Naive thymus-derived CD4-positive, alpha-beta T cell (primary cell): ENCODE results near the gene DMXL1. TPM values are rescaled to one million over a fixed set of nuclear protein-coding genes. Genes with fewer than 3 reads are reported as not detected.

Experiments used
- ATAC-seq: fragments of 150-1000 bp; cut with Tn5 transposase; 2 replicates; pipeline ENCODE4 v1.10.0; 2021; ENCODE audit warnings: mild to moderate bottlenecking, moderate library complexity
- CTCF ChIA-PET: fragments of 350-600 bp; sonication (Branson Sonifier 250); formaldehyde crosslinking; loops from one replicate; lab custom pipeline; 2021; ENCODE audit warnings: antibody characterized with exemption; lab: Charles Lee
- POLR2A ChIA-PET: fragments of 350-600 bp; sonication (Branson Sonifier 250); formaldehyde crosslinking; loops from one replicate; lab custom pipeline; 2021; ENCODE audit warnings: antibody characterized with exemption, inconsistent platforms; lab: Charles Lee
- DNase-seq, 9 donors: peaks; one replicate each; pipeline versions ENCODE4 v3.0.0 to v3.0.0-alpha.2; 2020 to 2022; ENCODE audit warnings: mixed read lengths in 1 of 9
- H3K27ac ChIP-seq: one replicate; pipeline ENCODE4 v1.7.0; 2013; ENCODE audit warnings: mild to moderate bottlenecking, low read depth, low read length, moderate library complexity
- H3K27me3 ChIP-seq, 2 donors: one replicate each; pipeline ENCODE4 v1.7.0; 2013; ENCODE audit warnings: low read length in 2 of 2, mild to moderate bottlenecking in 2 of 2, moderate library complexity in 2 of 2; ENCODE audit not compliant: control insufficient read depth in 2 of 2, insufficient read depth in 2 of 2
- H3K36me3 ChIP-seq, 3 experiments: 1 replicate in 2 of 3; 2 replicates in 1 of 3; pipeline ENCODE4 v1.7.0; 2013; ENCODE audit warnings: low read length in 3 of 3, mild to moderate bottlenecking in 3 of 3, moderate library complexity in 1 of 3; ENCODE audit not compliant: insufficient read depth in 3 of 3, control insufficient read depth in 2 of 3
- H3K4me1 ChIP-seq, 2 donors: one replicate each; pipeline ENCODE4 v1.7.0; 2013; ENCODE audit warnings: low read length in 2 of 2, mild to moderate bottlenecking in 2 of 2, moderate library complexity in 1 of 2; ENCODE audit not compliant: control insufficient read depth in 2 of 2, insufficient read depth in 2 of 2
- H3K4me3 ChIP-seq: 2 replicates; pipeline ENCODE4 v1.7.0; 2013; ENCODE audit warnings: mild to moderate bottlenecking, low read length
- H3K9me3 ChIP-seq, 3 experiments: 1 replicate in 2 of 3; 2 replicates in 1 of 3; pipeline ENCODE4 v1.7.0; 2013; ENCODE audit warnings: low read length in 3 of 3; ENCODE audit not compliant: control insufficient read depth in 2 of 3
- H3K27ac Mint-ChIP-seq, 9 donors: one replicate each; pipeline ENCODE4 v1.8.0; 2020 to 2022; ENCODE audit warnings: mixed read lengths in 9 of 9, mild to moderate bottlenecking in 8 of 9, moderate library complexity in 5 of 9, inconsistent platforms in 2 of 9
- H3K27me3 Mint-ChIP-seq, 5 donors: one replicate each; pipeline ENCODE4 v1.8.0; 2021 to 2022; ENCODE audit warnings: mixed read lengths in 5 of 5, mild to moderate bottlenecking in 1 of 5
- H3K36me3 Mint-ChIP-seq, 5 donors: one replicate each; pipeline ENCODE4 v1.8.0; 2020 to 2022; ENCODE audit warnings: mixed read lengths in 5 of 5, mild to moderate bottlenecking in 3 of 5, inconsistent platforms in 1 of 5
- H3K4me1 Mint-ChIP-seq, 7 donors: one replicate each; pipeline ENCODE4 v1.8.0; 2020 to 2022; ENCODE audit warnings: mixed read lengths in 7 of 7, mild to moderate bottlenecking in 3 of 7, inconsistent platforms in 1 of 7
- H3K4me3 Mint-ChIP-seq, 10 donors: one replicate each; pipeline ENCODE4 v1.8.0; 2020 to 2022; ENCODE audit warnings: mild to moderate bottlenecking in 10 of 10, mixed read lengths in 10 of 10, moderate library complexity in 6 of 10, inconsistent platforms in 2 of 10
- H3K9me3 Mint-ChIP-seq, 11 donors: one replicate each; pipeline ENCODE4 v1.8.0; 2020 to 2022; ENCODE audit warnings: mixed read lengths in 11 of 11, mild to moderate bottlenecking in 4 of 11, inconsistent platforms in 1 of 11, moderate library complexity in 1 of 11
- intact Hi-C, 2 donors: fragments of 100-400 bp; cut with micrococcal nuclease; formaldehyde crosslinking; loops; one replicate each; pipeline ENCODE4 v1.15.1; 2023
- polyA plus RNA-seq, 2 donors: library from polyadenylated mRNA; unstranded; fragments of 300-500 nt; fragmentation: Illumina TruSeq; gene quantifications; one replicate each; pipeline ENCODE4 v1.2.3, GENCODE V29; 2021
- total RNA-seq, 6 experiments: library from RNA in 5 of 6; stranded (reverse) in 5 of 6; gene quantifications; 1 replicate in 5 of 6; 2 replicates in 1 of 6; pipeline ENCODE4 v1.2.3 and lab custom pipeline; 2021 to 2026

DMXL1 gene
- total and polyA plus RNA-seq, 7 experiments from 2014 or later = 16.5 to 40.8 (median 32.0) TPM

DNA sequence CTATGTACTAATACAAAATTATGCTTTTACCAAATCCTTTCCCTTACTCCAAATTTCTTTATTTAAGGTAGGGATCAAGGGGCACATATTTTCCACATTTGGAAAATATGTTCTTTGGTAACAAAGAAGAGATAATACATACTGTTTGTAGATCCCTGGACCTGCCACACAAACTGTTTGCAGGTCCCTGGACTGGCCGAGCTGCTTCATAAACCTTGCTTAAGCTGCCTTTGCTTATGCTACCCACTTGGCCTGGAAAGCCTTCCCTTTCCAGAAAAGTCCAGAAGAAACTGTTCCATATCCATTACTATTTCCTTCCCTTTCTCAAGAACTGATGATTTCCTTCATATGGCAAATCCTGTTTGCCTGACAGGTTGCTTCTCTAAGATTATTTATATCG, 22.6 kb upstream of the DMXL1 start:
- no peak overlapping the region for H3K4me3 Mint-ChIP-seq
- CTCF ChIA-PET = interaction anchor here (0.7 to 0.8 kb wide), 2 partner anchors 37 to 387 kb away, joined by 3 read pairs; no protein-coding TSS in a partner anchor
- Histone ChIP-seq H3K27me3 (no peaks in the 10 kb centered on the region), H3K27ac (no peak overlapping the region), H3K4me3 (no peak overlapping the region), H3K36me3 (no peaks in the 10 kb centered on the region), H3K9me3 (no peaks in the 10 kb centered on the region), H3K4me1 (no peaks in the 10 kb centered on the region)
- no peak for DNase-seq
- H3K9me3 Mint-ChIP-seq = no peaks in the 10 kb centered on the region
- H3K36me3 Mint-ChIP-seq = no peaks in the 10 kb centered on the region
- POLR2A ChIA-PET = interaction anchor here (0.7 kb wide), 1 partner anchor 286 kb away, joined by 5 read pairs; no protein-coding TSS in a partner anchor
- intact Hi-C loops = no loop called here
- ATAC-seq = no peak
- H3K27me3 Mint-ChIP-seq = peaks cover 0 to 10% (median 0%) of the 10 kb centered on the region in 5 donors
- no peak overlapping the region for H3K27ac Mint-ChIP-seq
- no peaks in the 10 kb centered on the region for H3K4me1 Mint-ChIP-seq

GRCh38 chr5:119049824-119050449, 20.9 kb upstream of the DMXL1 start:
- H3K4me3 ChIP-seq = no peak overlapping the region
- Mint-ChIP-seq H3K27me3 (peaks cover 0 to 10% (median 0%) of the 10 kb centered on the region in 5 donors), H3K9me3 (no peaks in the 10 kb centered on the region), H3K36me3 (peaks cover 0 to 4% (median 0%) of the 10 kb centered on the region in 5 donors), H3K27ac (peak overlapping the region in 1 of 9 donors; percentile 27), H3K4me3 (no peak overlapping the region), H3K4me1 (peaks cover 0 to 2% (median 0%) of the 10 kb centered on the region in 7 donors)
- H3K27ac ChIP-seq = no peak overlapping the region
- no peaks in the 10 kb centered on the region for H3K9me3 ChIP-seq
- no peak for DNase-seq
- ChIA-PET POLR2A (no interaction called here), CTCF (no interaction called here)
- no peaks in the 10 kb centered on the region for H3K4me1 ChIP-seq
- H3K36me3 ChIP-seq = no peaks in the 10 kb centered on the region
- ATAC-seq = no peak
- intact Hi-C loops = no loop called here
- no peaks in the 10 kb centered on the region for H3K27me3 ChIP-seq

DNA sequence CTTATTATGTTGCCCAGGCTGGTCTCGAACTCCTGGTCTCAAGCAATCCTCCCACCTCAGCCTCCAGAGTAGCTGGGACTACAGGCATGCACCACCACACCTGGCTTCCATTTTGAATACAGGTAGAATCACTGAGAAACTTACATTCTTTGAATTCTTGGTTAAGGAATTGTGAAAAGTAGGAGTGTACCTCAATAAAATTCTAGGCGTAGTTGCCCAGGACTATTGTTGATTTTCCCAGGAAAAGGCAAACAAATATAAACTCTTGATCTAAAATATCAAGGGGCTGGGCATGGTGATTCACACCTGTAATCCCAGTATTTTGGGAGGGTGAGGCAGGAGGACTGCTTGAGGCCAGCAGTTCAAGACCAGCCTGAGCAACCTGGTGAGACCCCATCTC, 16.8 kb upstream of the DMXL1 start:
- H3K27ac ChIP-seq = no peak overlapping the region
- POLR2A ChIA-PET = no interaction called here
- no peaks in the 10 kb centered on the region for H3K27me3 ChIP-seq
- no peak overlapping the region for H3K27ac Mint-ChIP-seq
- intact Hi-C loops = no loop called here
- no peak for DNase-seq
- no peak overlapping the region for H3K4me3 Mint-ChIP-seq
- no peaks in the 10 kb centered on the region for H3K9me3 ChIP-seq
- peaks cover 0 to 10% (median 0%) of the 10 kb centered on the region in 5 donors for H3K27me3 Mint-ChIP-seq
- no peaks in the 10 kb centered on the region for H3K36me3 ChIP-seq
- H3K36me3 Mint-ChIP-seq = peaks cover 0 to 5% (median 0%) of the 10 kb centered on the region in 5 donors
- H3K4me1 ChIP-seq = no peaks in the 10 kb centered on the region
- H3K9me3 Mint-ChIP-seq = no peaks in the 10 kb centered on the region
- ATAC-seq = no peak
- H3K4me1 Mint-ChIP-seq = peaks cover 0 to 2% (median 0%) of the 10 kb centered on the region in 7 donors
- CTCF ChIA-PET = interaction anchor here (0.6 kb wide), 1 partner anchor 470 kb away, joined by 3 read pairs; no protein-coding TSS in a partner anchor
- H3K4me3 ChIP-seq = no peak overlapping the region

GRCh38 chr5:119055294-119055693, 15.6 kb upstream of the DMXL1 start:
- ATAC-seq (no peak), DNase-seq (no peak)
- Histone ChIP-seq H3K9me3 (no peaks in the 10 kb centered on the region), H3K4me3 (no peak overlapping the region), H3K36me3 (no peaks in the 10 kb centered on the region), H3K27ac (no peak overlapping the region), H3K27me3 (no peaks in the 10 kb centered on the region), H3K4me1 (no peaks in the 10 kb centered on the region)
- Mint-ChIP-seq H3K27me3 (peaks cover 0 to 6% (median 0%) of the 10 kb centered on the region in 5 donors), H3K27ac (no peak overlapping the region), H3K4me3 (no peak overlapping the region), H3K9me3 (no peaks in the 10 kb centered on the region), H3K36me3 (peaks cover 0 to 5% (median 0%) of the 10 kb centered on the region in 5 donors), H3K4me1 (peaks cover 0 to 2% (median 0%) of the 10 kb centered on the region in 7 donors)
- intact Hi-C loops = no loop called here
- ChIA-PET CTCF (no interaction called here), POLR2A (no interaction called here)

GRCh38 chr5:119058979-119059529, 11.8 kb upstream of the DMXL1 start:
- H3K4me3 Mint-ChIP-seq = no peak overlapping the region
- DNase-seq (no peak), ATAC-seq (no peak)
- H3K4me1 Mint-ChIP-seq = peaks cover 0 to 9% (median 6%) of the 10 kb centered on the region in 7 donors
- no peaks in the 10 kb centered on the region for H3K9me3 ChIP-seq
- POLR2A ChIA-PET = interaction anchor here (0.6 kb wide), 2 partner anchors 26 to 252 kb away, joined by 3 to 4 read pairs; no protein-coding TSS in a partner anchor
- no peaks in the 10 kb centered on the region for H3K9me3 Mint-ChIP-seq
- H3K36me3 Mint-ChIP-seq = peaks cover 0 to 5% (median 0%) of the 10 kb centered on the region in 5 donors
- no peak overlapping the region for H3K27ac ChIP-seq
- H3K27me3 Mint-ChIP-seq = peaks cover 0 to 1% (median 0%) of the 10 kb centered on the region in 5 donors
- intact Hi-C loops = no loop called here
- CTCF ChIA-PET = no interaction called here
- H3K27ac Mint-ChIP-seq = no peak overlapping the region
- no peaks in the 10 kb centered on the region for H3K36me3 ChIP-seq
- H3K27me3 ChIP-seq = no peaks in the 10 kb centered on the region
- H3K4me1 ChIP-seq = no peaks in the 10 kb centered on the region
- H3K4me3 ChIP-seq = no peak overlapping the region

DNA sequence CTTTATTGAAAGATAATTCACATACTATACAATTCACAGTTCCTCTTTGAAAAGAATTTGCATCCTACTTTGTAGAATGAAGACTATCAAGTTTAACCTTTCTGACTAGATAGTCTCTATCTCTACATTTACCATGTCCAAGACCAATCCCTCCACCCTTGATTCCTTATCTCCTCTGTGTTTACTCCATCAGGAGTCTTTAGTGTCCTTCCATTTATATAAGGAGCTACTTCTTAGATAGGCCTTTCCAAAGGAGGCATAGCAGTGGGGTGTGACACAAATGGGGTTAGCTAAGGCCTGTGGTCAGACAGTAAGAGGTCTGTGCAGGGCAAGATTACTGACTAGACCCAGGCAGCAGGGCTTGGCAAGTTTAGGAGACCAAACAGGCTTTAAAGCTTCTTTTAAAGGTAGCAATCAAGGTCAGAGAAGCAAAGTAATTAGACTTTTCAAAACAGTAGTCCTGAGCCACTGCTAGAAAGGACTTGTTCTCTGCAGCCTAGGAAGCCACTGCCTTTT, 11.1 kb upstream of the DMXL1 start:
- no peaks in the 10 kb centered on the region for H3K9me3 Mint-ChIP-seq
- H3K27me3 ChIP-seq = no peaks in the 10 kb centered on the region
- H3K36me3 ChIP-seq = no peaks in the 10 kb centered on the region
- intact Hi-C loops = no loop called here
- POLR2A ChIA-PET = interaction anchor here (0.6 to 1.2 kb wide), 2 partner anchors 11 to 25 kb away, joined by 4 to 5 read pairs; partner anchors contain the start of gene DMXL1
- CTCF ChIA-PET = no interaction called here
- DNase-seq (no peak), ATAC-seq (no peak)
- peaks cover 0 to 1% (median 0%) of the 10 kb centered on the region in 5 donors for H3K27me3 Mint-ChIP-seq
- peak overlapping the region in 2 of 9 donors; percentile 9 to 20 for H3K27ac Mint-ChIP-seq
- H3K9me3 ChIP-seq = no peaks in the 10 kb centered on the region
- H3K4me1 Mint-ChIP-seq = peaks cover 0 to 13% (median 10%) of the 10 kb centered on the region in 7 donors
- no peak overlapping the region for H3K4me3 Mint-ChIP-seq
- H3K36me3 Mint-ChIP-seq = peaks cover 0 to 5% (median 0%) of the 10 kb centered on the region in 5 donors
- H3K4me1 ChIP-seq = no peaks in the 10 kb centered on the region
- H3K27ac ChIP-seq = no peak overlapping the region
- H3K4me3 ChIP-seq = no peak overlapping the region
